Tibial nerve (tissue), 3 donors: ENCODE results near the gene SORBS1.

Experiments
- EP300 ChIP-seq, 2 donors: sonication (generic); formaldehyde crosslinking; IDR thresholded peaks; one replicate each; pipeline ENCODE4 v1.6.1; 2017; ENCODE audit warnings: antibody characterized with exemption in 2 of 2, mild to moderate bottlenecking in 1 of 2
- POLR2A ChIP-seq, 2 donors: fragments of 450-650 bp; IDR thresholded peaks; one replicate each; pipeline ENCODE4 v1.6.1; 2017; ENCODE audit warnings: antibody characterized with exemption in 2 of 2, mild to moderate bottlenecking in 2 of 2, moderate library complexity in 2 of 2

DNA sequence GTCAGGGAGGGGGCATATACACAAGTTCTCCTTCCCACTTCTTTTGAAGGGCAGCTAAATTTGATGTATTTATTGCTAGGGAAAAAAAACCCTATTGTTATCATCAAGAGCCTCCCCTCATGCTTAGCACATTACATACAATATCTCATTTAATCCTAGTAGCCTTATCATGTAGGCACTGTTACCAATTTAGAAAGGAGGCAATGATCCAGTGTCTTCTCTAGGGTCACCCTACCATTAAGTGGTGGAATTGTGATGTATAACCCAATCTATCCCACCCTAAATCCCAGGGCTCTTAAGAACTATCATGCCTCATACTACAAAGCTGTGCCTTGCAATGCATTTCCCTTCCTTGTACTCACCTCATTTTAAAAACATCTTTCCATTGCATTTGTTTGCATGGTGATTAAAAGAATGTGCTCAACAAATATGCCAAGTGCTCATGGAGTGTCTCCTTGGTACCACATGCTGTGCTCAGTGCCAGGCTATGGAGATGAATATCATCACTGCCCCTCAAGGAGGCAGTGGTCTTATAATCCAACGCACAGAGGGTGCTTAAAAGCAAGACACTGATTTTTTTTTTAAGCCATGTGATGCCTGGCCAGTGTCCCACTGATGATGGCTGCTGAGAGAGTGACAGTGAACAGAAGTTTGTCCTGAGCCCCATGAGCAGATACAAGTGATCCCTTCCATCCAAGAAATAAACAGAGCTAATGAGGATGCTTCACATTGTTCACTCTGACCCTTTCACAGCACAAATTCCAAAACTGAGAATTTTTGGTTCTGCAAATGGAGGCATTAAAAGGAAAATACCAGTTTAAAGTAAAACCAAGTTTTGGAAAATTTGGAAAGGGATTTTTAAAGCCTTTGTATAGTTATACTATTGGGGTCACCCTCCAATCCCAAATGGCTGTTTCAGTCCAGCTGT lies 98.2 kb downstream of the SORBS1 start:
- no peak for TF ChIP-seq EP300 (IDR thresholded peaks at IDR 0.05)
- TF ChIP-seq POLR2A (IDR thresholded peaks at IDR 0.05), result no peak
